GM18505 (cell line): ENCODE measurements around the gene SLC35A2.

ENCODE experiments used
- ATAC-seq: cut with Tn5 transposase; IDR thresholded peaks from one replicate; pipeline ENCODE4 v1.9.1; 2021; ENCODE audit not compliant: unreplicated experiment
- POLR2A ChIP-seq: IDR thresholded peaks from 4 replicates; pipeline ENCODE4 v1.6.1; 2011; ENCODE audit warnings: borderline replicate concordance; ENCODE audit not compliant: insufficient read depth, insufficient read length; ENCODE audit errors: extremely low read depth

The SLC35A2 gene

GRCh38 chrX:48918643-48919340, 7.3 kb upstream of the SLC35A2 start, which contains the start of gene PIM2:
Gene PIM2 (minus strand): TSS chrX:48919024. CDS start chrX:48918834, 190 bp downstream.
- peak; percentile 99 for TF ChIP-seq POLR2A
- peak; percentile 75 for ATAC-seq

- ATAC-seq: no peak
- no peak for TF ChIP-seq POLR2A
Measured at GRCh38 chrX:48918301-48918642, 6.8 kb upstream of the SLC35A2 start.

- ATAC-seq: peak; percentile 40
- peak; percentile 28 for TF ChIP-seq POLR2A
Measured at GRCh38 chrX:48917139-48918001, 5.9 kb upstream of the SLC35A2 start.

DNA sequence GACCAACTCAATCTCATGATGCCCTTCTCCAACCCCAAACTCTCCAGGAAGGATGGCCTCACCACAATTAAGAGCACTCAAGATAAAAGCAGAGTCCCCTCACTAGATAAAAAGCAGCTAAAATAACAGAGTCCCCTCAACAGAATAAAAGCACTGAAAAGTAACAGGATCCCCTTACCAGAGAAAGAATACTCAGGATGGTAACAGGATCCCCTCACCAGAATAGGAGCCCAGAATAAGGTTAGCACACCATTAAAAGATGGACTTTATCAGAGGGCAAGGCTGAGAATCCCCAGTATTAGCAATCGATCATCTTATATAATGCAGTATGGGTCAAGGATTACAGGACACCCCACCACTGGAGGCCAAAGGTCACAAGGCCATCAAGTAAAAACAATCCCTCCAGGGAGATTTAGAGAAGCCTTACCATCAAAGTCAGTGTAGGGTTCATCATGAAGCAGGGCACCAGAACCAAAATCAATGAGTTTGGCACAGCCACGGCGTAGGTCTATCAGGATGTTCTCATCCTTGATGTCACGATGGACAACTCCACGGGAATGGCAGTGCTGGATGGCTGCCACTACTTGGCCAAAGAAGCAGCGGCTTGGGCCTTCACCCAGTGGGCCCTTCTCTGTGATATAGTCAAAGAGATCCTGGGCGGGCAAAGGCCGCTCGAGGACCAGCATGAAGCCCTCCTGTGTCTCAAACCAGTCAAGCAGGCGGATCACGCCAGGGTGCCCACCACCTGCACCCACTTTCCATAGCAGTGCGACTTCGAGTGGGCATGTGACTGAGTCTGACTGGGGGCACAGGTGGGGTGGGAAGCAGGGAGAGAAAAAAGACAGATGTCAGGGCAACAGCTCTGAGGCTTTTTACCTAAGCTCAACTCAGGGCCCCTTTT, 3.4 kb upstream of the SLC35A2 start:
- ATAC-seq: no peak
- TF ChIP-seq POLR2A: peak; percentile 9

- ATAC-seq: no peak
- TF ChIP-seq POLR2A: no peak
Measured at GRCh38 chrX:48913605-48914366, 2.3 kb upstream of the SLC35A2 start.

GRCh38 chrX:48910926-48911411, 477 bp downstream of the SLC35A2 start:
- no peak for ATAC-seq
- TF ChIP-seq POLR2A: no peak

DNA sequence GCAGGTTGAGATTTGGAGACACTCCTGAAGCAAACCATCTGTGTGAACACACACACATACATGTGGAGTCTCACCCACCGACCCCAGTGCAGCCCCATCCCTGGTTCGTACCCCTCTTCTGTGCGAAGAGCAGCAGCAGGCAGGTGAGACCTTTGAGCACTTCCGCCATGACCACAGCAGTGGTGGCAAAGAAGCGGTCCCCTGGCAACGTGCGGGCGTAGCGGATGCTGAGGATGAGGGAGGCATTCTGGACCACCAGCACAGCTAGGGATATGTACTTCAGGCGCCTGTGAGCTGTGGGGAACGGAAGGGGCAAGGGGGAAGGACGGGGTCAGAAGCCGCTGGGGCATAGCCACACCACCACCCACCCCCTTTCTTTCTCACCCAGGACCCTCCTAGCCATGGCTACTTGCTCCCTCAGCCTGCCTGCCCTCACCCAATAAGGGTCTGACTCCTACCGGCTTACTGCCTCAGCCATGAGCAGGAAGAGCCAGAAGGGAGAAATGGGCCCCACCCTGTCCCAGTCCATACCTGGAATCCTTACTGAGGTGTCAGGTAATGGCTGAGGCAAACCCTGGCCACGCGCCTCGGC, 1.6 kb downstream of the SLC35A2 start:
- no peak for TF ChIP-seq POLR2A
- no peak for ATAC-seq

GRCh38 chrX:48908600-48908999, 2.8 kb downstream of the SLC35A2 start:
- no peak for ATAC-seq
- TF ChIP-seq POLR2A: no peak

DNA sequence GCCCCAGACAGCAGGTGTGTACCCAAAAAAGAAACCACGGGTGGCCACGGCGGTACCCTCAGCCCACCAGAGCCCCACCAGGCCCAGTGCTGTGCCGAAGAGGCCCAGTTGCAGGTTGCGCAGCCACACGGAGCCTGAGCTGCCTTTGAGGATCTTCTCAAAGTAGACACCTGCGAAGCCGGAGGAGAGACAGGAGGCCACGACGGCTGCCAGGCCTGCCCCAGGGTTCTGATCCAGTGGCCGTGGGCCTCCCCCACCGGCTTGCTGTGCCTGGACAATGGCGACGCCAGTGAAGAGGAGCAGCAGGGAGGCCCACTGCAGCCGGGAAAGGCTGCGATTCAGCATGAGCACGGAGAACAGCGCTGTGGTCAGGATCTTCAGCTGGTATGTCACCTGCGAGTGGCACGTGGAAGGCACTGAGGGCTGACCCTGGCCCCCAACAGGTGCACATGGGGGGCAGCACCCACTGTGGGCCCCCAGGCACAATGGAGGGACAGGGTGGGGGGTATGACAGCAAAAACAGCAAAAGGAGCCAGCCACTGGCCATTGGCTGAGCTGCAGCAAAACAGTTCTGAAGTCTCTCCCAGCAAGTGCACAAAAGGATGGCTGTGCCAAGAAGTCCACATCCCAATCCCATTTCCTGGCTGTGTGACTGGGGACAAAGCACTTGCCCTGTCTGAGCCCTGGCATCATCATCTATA, 6.2 kb downstream of the SLC35A2 start:
- TF ChIP-seq POLR2A: no peak
- no peak for ATAC-seq

- ATAC-seq: no peak
- no peak for TF ChIP-seq POLR2A
Measured at GRCh38 chrX:48904626-48905025, 6.8 kb downstream of the SLC35A2 start.

GRCh38 chrX:48904180-48904579, 7.3 kb downstream of the SLC35A2 start:
- no peak for TF ChIP-seq POLR2A
- no peak for ATAC-seq

- ATAC-seq: no peak
- no peak for TF ChIP-seq POLR2A
Measured at GRCh38 chrX:48903290-48903689, 8.2 kb downstream of the SLC35A2 start.

DNA sequence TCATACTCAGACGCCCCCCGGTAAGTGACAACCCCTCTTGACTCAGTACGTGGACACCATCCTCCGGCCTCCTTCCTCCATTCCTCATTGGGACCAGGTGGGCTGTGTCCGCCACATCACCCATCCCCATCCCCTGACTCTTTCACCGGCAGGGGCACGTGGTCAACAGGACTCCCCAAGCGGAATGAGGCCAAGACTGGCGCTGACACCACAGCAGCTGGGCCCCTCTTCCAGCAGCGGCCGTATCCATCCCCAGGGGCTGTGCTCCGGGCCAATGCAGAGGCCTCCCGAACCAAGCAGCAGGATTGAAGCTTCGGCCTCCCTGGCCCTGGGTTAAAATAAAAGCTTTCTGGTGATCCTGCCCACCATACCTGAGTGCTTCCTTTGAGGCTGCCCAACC, 8.7 kb downstream of the SLC35A2 start:
- ATAC-seq: no peak
- no peak for TF ChIP-seq POLR2A
